HG02759 (cell line): Measurements from ENCODE around the gene CTU1.

Source experiments
- ATAC-seq: cut with Tn5 transposase; IDR thresholded peaks from one replicate; pipeline ENCODE4 v1.9.1; 2021; ENCODE audit warnings: mild to moderate bottlenecking, moderate library complexity; ENCODE audit not compliant: unreplicated experiment

Gene CTU1

DNA sequence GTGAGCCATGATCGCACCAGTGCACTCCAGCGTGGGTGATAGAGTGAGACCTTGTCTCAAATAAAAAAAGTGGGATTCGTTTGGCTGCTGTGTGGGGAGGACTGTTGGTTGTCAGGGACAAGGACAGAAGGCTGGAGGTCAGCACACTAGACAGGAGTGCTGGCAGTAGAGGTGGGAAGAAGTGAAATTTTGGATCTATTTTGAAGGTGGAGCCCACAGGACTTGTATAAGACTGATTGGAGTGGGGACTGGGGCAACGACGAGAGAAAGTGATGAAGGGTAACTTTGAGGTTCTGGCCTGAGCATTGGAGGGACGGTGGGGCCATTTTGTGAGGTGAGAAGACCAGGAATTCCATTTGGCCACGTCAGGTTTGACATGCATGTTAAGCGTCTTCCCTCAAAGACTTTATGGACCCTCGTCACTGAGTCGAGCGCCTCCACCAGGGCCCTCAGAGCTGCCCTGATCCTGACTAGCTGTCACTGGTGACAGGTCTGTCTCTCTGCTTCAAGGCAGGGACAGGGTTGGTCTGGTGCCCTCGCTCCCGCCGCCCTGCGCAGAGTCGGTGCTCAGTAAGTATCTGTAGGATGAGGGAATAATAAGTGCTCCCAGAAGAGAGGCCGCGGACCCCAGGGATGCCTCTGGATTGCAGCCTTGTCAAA lies 673 bp downstream of the CTU1 start:
- no peak for ATAC-seq

DNA sequence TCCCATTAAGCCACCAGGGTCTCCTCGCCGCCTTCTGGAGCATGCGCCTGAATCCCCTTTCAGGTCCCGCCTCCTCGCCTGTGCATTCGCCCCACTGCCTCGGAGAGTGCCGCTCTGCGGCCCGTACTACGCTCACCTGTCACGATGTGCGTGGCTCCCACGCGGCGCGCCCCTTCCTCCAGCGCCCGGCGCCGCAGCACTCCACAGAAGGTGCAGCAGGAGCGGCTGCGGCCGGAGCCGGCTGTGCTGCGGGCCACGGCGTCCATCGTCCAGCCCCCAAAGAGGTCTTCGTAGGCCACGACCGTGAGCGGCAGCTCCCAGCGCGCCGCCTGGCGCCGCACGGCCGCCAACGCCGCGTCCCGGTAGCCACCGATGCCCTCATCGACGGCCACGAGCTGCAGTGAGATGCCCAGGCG lies 4.3 kb downstream of the CTU1 start:
- ATAC-seq = no peak

DNA sequence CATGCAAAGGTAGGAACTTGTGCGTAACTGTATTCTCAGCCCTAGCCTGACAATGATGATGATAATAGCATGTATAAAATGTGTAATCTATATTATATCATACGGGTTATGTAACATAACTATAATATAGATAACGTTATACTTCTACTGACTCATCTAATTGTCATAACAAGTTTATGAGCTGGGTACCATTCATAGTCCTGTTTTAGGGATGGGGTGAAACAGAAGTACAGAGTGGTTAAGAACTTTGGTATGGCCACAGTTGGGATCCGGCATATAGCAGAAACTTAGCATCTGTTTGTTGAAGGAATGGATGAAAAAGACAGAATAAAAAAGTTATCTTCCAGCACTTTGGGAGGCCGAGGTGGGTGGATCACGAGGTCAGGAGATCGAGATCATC lies 5.2 kb downstream of the CTU1 start:
- no peak for ATAC-seq

- ATAC-seq = no peak
Observed at GRCh38 chr19:51101171-51101865, 6.9 kb downstream of the CTU1 start.

GRCh38 chr19:51100601-51101000 lies 7.6 kb downstream of the CTU1 start:
- ATAC-seq = no peak

DNA sequence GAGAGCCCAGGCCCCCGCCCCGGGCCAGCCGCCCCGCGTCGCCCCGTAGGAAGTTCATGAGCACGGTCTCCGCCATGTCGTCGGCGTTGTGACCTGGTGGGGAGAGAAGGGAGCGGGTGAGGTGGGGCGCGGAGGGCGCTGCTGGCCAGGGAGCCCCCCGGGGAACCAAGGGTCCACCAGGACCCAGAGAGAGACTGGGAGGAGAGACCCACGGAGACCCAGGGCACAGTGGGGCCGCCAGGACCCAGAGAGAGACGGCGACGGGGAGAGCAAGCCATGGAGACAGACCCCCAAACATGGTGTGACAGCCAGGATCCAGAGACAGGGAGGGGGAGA lies 9.2 kb downstream of the CTU1 start:
- no peak for ATAC-seq

- ATAC-seq = no peak
Observed at GRCh38 chr19:51098365-51099046, 9.7 kb downstream of the CTU1 start.

DNA sequence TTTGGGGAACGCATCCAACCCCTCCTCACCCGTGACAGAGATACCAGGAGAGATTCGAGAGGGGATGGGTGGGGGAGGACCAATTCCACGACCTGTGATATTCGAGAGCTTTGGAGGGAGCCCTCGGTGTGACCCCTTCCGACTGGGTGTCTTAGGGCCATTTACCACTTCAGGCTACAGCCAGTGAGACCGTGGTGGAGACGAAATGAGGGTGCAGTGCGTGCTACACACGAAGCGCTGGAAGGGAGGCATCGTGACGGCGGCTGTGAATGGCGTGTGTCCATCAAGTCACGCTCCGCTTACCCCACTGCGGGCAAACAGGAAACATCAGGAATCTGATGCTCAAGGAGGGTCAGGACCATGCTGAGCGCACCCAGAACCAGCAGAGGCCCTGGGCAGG lies 10.4 kb downstream of the CTU1 start:
- no peak for ATAC-seq

DNA sequence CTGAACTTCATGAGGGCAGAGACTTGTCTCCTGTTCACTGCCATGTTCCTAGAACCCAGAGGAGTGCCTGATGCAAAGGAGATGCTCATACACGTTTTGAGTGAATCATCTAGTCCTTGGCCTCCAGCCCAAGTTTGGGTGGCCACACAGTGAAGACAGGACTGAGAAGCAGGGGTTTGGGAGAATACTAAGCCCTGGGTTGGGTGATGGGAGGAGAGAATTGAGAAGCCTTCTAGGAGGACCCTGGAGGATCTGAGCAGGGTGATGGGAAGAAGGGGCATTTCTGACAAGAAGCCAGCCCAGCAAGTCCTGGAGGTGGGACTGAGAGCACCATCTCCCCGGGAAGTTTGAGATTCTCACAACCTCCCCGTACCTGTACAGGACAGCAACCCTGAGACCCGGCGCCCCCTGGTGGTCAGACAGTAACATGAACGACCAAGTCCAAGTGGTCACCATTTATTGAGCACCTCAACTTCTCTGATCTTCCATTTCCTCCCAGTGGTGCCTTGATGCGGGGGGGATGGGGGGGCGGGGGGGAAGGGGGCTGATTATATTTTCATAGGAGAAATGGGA lies 11.0 kb downstream of the CTU1 start:
- ATAC-seq = no peak

- ATAC-seq = no peak
Observed at GRCh38 chr19:51096473-51097165, 11.6 kb downstream of the CTU1 start.

DNA sequence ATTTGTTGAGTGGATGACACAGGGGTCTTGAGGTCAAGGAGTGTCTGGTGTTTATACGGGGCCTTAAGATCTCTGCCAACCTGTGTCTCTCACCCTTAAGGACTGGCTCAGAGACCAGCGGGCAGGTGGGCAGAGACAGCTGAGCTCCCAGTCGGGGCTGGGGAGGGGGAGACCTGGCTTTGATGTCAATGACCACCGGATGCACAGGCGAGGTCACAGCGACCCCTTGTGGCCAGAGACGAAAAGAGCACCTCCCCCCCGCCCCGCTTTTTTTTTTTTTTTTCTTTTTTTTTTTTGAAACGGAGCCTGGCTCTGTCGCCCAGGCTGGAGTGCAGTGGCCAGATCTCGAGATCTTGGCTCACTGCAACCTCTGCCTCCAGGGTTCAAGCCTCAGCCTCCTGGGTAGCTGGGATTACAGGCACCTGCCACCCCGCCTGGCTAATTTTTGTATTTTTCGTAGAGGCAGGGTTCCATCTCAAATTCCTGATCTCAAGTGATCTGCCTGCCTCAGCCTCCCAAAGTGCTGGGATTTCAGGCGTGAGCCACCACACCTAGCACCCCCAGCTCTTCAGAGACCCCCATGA lies 13.4 kb downstream of the CTU1 start:
- ATAC-seq = no peak

GRCh38 chr19:51093510-51094345 lies 14.5 kb downstream of the CTU1 start:
- ATAC-seq = no peak

DNA sequence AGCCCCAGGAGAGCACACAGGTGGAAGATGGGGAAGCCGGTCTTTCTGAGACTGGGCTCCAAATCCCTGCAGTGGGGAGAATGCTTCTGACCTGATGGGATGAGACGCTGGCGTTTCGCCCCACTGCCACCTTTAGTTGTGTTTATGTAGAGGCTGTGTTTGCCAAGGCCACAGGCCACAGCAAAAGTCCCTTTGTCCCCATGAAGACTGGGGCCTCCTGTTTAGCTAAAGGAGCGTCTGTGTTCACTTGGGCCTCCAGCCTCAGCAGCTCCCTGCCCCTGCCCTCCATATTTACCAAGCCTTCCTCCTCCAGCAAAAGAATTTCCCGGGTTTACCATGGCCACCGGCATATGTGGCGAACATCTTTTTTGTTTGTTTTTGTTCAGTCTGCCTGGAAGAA lies 15.1 kb downstream of the CTU1 start:
- no peak for ATAC-seq

- no peak for ATAC-seq
Observed at GRCh38 chr19:51091895-51092873, 16.0 kb downstream of the CTU1 start.

- no peak for ATAC-seq
Observed at GRCh38 chr19:51091126-51091525, 17.1 kb downstream of the CTU1 start.

DNA sequence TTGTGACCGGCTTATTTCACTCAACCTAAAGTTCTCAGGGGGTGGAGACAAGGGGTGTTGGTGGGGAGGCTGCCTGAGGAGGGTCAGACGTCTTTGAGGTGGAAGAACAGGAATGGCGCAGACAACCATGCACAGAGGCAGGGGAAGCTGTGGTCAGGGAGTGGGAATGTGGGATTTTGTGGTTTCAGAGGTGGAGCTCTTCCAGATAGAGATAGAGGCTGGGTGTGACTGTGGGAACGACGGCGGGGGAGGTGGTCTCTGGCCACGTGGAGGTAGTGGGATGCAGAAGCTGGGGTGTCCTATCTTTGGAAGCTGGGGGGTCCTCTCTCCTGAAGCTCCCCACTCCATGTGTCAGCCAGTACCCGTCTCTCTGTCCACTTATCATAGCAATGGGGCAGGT lies 17.7 kb downstream of the CTU1 start:
- no peak for ATAC-seq

GRCh38 chr19:51089786-51090185 lies 18.4 kb downstream of the CTU1 start:
- ATAC-seq = no peak

DNA sequence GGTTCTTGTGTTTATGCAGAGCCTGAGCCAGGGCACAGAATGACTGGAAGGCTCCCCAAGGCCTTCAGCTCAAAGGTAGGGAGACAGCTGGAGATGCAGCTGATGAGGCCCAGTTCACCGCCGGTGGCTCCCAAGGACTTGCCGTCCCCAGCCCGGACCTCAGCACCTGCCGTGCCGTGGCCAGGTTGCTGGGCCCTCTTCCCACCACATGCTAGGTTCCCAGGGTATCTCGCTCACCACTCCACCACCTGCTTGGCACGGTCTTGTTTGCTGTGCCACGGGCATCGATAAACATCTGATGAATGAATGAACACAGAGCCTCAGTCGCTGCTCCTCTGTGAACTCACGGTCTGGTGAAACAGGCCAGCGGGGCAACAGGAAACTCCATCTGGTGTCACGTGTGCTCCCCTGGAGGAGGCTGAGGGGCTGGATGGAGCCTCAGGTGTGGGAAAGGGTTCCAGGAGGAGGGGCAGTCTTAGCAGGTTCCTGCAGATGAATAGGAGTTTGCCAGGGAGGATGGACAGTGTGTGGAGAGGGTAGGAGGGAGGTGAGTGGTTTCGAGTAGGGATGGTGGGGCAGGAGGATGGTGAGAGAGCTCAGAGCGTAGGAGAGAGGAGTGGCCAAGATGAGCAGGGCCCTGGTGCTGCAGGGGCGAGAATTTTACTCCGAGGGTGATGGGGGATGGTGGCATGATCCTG lies 21.9 kb downstream of the CTU1 start:
- ATAC-seq = no peak
